ENCODE data around the gene CNN1. TPM values are rescaled to one million over a fixed set of nuclear protein-coding genes. Genes with fewer than 3 reads are reported as not detected.
"Not testable (repeated sequence)": the region's sequence is repeated elsewhere in the genome, so short reads cannot be mapped to it uniquely, and the experiment has no call there.

The CNN1 gene
- total RNA-seq, 1 donor from 2014 or later, result 9.9 TPM

DNA sequence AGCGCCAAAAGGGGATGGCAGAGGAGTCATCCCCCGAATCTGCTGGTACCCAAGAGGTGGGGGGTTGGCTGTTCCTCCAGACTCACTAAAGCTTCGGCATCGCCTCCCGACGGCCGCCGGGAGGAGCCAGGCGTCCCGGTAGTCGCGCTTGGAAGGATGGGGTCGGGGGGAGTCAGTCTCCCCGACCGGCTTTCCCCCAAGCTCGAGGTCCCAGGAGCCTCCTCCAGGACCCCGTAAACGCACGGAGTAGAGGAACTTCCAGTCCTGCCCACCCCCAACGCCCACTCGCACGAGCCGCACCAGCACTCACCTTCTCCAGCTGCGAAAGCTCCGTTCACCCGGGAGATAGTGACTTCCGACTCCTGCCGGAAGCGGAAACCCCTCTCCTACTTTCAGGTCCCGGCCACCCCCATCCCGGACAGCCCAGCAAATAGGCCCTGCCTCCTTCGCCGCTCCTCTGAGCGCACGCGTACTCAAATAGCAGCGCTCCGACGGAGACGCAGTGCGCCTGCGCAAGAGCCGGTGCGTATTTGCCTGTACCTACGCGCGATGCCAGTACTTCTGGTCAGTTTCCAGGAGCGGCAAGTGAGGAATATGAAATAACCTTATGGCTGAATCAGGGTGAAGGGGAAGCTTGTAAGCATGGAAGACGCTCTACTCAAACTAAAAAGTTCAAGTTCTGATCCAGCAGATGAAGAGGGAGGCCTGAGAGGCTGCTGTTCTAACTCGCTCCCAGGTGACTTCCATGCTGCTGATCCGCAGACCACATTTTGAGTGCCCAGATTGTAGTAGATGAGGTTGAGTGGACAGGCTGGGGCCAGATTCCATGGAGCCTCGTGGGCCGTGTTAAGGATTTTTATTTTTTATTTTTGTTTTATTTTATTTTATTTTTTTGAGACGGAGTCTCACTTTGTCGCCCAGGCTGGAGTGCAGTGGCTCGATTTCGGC, 20.5 kb downstream of the CNN1 start, which contains the start of gene ELOF1:
ELOF1 (minus strand) TSS at position 350 of the 948 bp plus-strand sequence. CDS start 4,883 bp downstream, outside the sequence.
- Mint-ChIP-seq H3K36me3 (ENCODE audit: unreplicated experiment) (peaks cover 5% of the 10 kb centered on the region), H3K9me3 (ENCODE audit: unreplicated experiment) (no peaks in the 10 kb centered on the region), H3K27ac (ENCODE audit: unreplicated experiment) (peak within 1 kb of the TSS; percentile 84), H3K4me3 (ENCODE audit: unreplicated experiment) (peak within 1 kb of the TSS; percentile 96), H3K27me3 (ENCODE audit: unreplicated experiment) (no peaks in the 10 kb centered on the region), H3K4me1 (ENCODE audit: unreplicated experiment) (peaks cover 29% of the 10 kb centered on the region)
- TF ChIP-seq, protein P1, sequence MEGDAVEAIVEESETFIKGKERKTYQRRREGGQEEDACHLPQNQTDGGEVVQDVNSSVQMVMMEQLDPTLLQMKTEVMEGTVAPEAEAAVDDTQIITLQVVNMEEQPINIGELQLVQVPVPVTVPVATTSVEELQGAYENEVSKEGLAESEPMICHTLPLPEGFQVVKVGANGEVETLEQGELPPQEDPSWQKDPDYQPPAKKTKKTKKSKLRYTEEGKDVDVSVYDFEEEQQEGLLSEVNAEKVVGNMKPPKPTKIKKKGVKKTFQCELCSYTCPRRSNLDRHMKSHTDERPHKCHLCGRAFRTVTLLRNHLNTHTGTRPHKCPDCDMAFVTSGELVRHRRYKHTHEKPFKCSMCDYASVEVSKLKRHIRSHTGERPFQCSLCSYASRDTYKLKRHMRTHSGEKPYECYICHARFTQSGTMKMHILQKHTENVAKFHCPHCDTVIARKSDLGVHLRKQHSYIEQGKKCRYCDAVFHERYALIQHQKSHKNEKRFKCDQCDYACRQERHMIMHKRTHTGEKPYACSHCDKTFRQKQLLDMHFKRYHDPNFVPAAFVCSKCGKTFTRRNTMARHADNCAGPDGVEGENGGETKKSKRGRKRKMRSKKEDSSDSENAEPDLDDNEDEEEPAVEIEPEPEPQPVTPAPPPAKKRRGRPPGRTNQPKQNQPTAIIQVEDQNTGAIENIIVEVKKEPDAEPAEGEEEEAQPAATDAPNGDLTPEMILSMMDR (IDR thresholded peaks at IDR 0.05), result peak; percentile 51
- DNase-seq (ENCODE audit: extremely low spot score, unreplicated experiment), result peak; percentile 99

DNA sequence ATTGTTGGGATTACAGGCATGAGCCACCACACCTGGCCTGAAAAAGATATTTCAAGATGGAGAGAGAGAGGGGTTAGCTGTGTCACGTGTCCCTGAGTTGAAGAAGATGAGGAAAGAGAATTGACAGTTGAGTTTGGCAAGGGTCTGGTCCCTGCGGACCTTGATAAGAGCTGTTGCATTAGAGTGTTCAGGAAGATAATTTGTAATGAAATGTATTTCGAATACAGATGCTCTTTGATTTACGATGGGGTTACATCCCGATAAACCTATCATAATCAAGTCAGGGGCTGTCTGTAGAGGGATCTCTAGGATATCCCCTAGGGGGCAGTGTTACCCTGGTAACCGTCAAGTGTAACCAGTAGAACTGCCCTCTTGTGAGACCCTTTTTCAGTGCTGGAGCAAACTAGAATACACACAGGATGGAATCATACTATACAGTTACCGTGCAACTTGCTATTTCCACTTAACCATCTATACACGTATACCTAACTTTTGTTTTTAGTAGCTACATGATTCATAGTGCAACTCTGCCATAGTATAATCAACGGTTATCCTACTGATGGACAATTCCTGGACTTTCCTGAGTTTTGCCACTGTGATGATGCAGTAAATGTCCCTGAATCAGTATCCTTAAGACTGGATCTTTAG, 21.9 kb downstream of the CNN1 start:
- H3K27me3 Mint-ChIP-seq (ENCODE audit: unreplicated experiment), result no peaks in the 10 kb centered on the region
- H3K4me3 Mint-ChIP-seq (ENCODE audit: unreplicated experiment), result peak overlapping the region; percentile 64
- H3K36me3 Mint-ChIP-seq (ENCODE audit: unreplicated experiment), result peaks cover 2% of the 10 kb centered on the region
- TF ChIP-seq, protein P1 (IDR thresholded peaks at IDR 0.05), result peak; percentile 68
- H3K9me3 Mint-ChIP-seq (ENCODE audit: unreplicated experiment), result no peaks in the 10 kb centered on the region
- DNase-seq (ENCODE audit: extremely low spot score, unreplicated experiment), result no peak
- no peak overlapping the region for H3K27ac Mint-ChIP-seq (ENCODE audit: unreplicated experiment)
- H3K4me1 Mint-ChIP-seq (ENCODE audit: unreplicated experiment), result peaks cover 29% of the 10 kb centered on the region

DNA sequence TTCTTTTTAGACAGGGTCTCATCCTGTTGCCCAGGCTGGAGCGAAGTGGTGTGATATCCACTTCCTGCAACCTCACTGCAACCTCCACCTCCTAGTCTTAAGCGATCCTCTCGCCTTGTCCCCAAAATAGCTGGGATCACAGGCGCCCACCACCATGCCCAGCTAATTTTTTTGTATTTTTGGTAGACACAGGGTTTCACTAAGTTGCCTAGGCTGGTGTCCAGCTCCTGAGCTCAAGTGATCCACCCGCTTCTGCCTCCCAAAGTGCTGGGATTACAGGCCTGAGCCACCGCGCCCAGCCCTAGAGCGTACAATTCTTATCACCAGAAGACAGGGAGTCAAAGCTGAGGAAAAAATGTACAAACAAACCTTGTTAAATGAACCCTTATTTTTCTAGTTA, 24.9 kb downstream of the CNN1 start:
- H3K36me3 Mint-ChIP-seq (ENCODE audit: unreplicated experiment), result no peaks in the 10 kb centered on the region
- no peaks in the 10 kb centered on the region for H3K9me3 Mint-ChIP-seq (ENCODE audit: unreplicated experiment)
- DNase-seq (ENCODE audit: extremely low spot score, unreplicated experiment), result no peak
- H3K27me3 Mint-ChIP-seq (ENCODE audit: unreplicated experiment), result no peaks in the 10 kb centered on the region
- TF ChIP-seq, protein P1 (IDR thresholded peaks at IDR 0.05), result no peak
- peaks cover 14% of the 10 kb centered on the region for H3K4me1 Mint-ChIP-seq (ENCODE audit: unreplicated experiment)
- H3K27ac Mint-ChIP-seq (ENCODE audit: unreplicated experiment), result no peak overlapping the region
- H3K4me3 Mint-ChIP-seq (ENCODE audit: unreplicated experiment), result no peak overlapping the region

DNA sequence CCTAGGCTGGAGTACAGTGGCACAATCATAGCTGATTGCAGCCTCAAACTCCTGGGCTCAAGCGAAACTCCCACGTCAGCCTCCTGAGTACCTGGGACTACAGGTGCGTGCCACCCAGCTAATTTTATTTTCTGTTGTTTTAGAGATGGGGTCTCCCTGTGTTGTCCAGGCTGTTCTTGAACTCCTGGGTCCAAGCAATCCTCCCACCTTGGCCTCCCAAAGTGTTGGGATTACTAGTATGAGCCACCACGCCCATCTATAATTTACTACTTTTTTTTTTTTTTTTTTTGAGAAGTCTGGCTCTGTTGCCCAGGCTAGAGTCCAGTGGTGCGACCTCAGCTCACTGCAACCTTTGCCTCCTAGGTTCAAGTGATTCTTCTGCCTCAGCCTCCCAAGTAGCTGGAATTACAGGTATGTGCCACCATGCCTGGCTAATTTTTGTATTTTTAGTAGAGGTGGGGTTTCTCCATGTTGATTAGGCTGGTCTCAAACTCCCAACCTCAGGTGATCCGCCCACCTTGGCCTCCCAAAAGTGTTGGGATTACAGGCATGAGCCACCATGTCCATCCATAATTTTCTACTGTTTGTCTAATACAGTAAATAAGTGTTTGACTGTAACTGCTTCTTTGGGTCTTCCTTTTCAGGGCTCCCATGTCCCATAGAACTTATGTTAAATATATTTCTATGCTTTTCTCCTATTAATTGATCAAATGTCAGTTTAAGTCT, 25.6 kb downstream of the CNN1 start:
- not testable (repeated sequence) for H3K4me1 Mint-ChIP-seq (ENCODE audit: unreplicated experiment); H3K4me3 Mint-ChIP-seq (ENCODE audit: unreplicated experiment); H3K9me3 Mint-ChIP-seq (ENCODE audit: unreplicated experiment); H3K27me3 Mint-ChIP-seq (ENCODE audit: unreplicated experiment); H3K27ac Mint-ChIP-seq (ENCODE audit: unreplicated experiment); DNase-seq (ENCODE audit: extremely low spot score, unreplicated experiment); H3K36me3 Mint-ChIP-seq (ENCODE audit: unreplicated experiment)

DNA sequence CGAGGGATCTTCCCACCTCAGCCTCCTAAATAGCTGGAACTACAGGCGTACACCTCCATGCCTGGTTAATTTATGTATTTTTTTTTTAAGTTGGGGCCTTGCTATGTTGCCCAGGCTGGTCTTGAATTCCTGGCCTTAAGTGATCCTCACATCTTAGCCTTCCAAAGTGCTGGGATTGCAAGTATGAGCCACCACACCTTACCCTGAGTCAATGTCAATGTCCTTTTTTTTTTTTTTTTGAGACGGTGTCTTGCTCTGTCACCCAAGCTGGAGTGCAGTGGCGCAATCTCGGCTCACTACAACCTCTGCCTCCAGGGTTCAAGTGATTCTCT, 27.0 kb downstream of the CNN1 start:
- H3K36me3 Mint-ChIP-seq (ENCODE audit: unreplicated experiment); H3K4me3 Mint-ChIP-seq (ENCODE audit: unreplicated experiment): not testable (repeated sequence)

More for the DNA sequence above, 27.0 kb downstream of the CNN1 start:
- not testable (repeated sequence) for H3K27me3 Mint-ChIP-seq (ENCODE audit: unreplicated experiment); H3K4me1 Mint-ChIP-seq (ENCODE audit: unreplicated experiment); DNase-seq (ENCODE audit: extremely low spot score, unreplicated experiment); H3K27ac Mint-ChIP-seq (ENCODE audit: unreplicated experiment); H3K9me3 Mint-ChIP-seq (ENCODE audit: unreplicated experiment)

Measured in osteocyte (in vitro differentiated cells).